Measurements from ENCODE around the gene RRN3. TPM values are rescaled to one million over a fixed set of nuclear protein-coding genes. Genes with fewer than 3 reads are reported as not detected.
"Not testable (repeated sequence)": the region's sequence is repeated elsewhere in the genome, so short reads cannot be mapped to it uniquely, and the experiment has no call there.

Gene RRN3
- total RNA-seq, 2 experiments from 2014 or later: 49.9 to 50.1 TPM

DNA sequence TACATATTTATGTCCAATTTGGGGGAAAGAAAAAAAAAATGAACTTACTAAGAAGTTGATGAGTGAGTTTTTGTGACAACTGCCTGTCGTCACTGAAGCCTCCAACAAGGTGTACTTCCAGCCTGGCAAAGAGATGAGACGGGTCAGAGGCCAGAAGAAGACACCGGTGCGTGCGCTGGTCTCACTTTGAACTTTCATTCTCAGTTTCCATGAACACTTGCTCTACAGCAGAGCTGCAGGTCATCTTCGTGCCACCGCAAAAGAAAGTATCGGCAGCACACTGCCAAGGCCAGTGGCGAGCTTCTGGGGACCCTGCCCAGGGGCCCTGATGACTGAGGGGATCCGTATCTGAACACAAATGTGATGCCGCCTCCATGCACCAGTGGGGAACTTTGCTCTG is 49.8 kb downstream of the RRN3 start:
- Mint-ChIP-seq H3K9me3 (no peaks in the 10 kb centered on the region), H3K27me3 (no peaks in the 10 kb centered on the region), H3K4me3 (no peak overlapping the region), H3K4me1 (no peaks in the 10 kb centered on the region), H3K27ac (peak overlapping the region; percentile 25), H3K36me3 (peaks cover 7% of the 10 kb centered on the region)
- DNase-seq: no peak

DNA sequence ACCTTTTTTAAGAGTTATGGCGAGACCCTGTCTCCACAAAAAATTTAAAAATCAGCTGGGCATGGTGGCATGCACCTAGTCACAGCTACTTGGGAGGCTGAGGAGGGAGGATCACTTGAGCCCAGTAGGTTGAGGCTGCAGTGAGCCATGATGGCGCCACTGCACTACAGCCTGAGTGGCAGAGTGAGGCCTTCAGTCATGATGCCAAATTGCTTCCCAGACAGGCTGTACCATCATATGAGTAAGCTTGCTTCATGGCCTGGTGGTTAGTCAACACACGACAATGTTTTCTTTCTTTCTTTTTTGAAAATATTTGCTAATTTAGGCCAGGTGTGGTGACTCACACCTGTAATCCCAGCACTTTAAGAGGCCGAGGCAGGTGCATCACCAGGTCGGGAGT is 50.7 kb downstream of the RRN3 start:
- Mint-ChIP-seq H3K27me3 (no peaks in the 10 kb centered on the region), H3K36me3 (peaks cover 7% of the 10 kb centered on the region), H3K27ac (no peak overlapping the region), H3K9me3 (no peaks in the 10 kb centered on the region), H3K4me1 (no peaks in the 10 kb centered on the region), H3K4me3 (no peak overlapping the region)
- DNase-seq: no peak

DNA sequence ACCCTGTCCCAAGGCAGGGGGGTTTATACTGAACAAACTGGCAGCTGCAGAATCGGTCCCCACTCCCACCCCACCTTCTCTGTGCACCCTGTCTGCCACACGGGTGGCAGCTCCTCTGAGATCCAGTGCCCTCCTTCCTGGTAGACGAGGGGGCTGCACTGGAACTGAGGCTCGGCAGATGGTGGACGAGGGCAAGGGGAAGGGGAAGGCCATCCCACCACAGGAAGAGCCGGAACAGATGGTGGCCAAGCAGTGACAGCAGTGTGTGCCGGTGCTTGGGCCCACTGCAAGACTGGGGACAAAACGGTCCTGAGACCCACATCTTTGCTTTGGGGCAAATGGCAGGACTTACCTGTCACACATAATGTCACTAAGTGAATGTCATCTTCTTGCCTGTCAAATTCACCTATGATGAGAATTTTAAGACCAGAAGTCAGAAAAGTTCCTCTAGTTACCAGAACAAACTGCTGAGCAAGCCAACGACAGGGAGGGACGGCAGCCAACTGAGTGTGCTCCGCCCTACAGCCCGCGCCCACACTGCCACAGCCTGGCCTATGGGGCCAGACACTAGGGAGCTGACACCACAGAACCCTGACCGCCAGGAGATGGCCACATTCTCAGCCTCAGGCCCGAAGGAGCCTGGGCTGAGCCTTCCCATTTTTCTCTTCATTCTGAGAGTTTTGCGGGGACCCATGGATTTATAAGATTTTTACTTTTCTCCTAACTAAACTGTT is 52.6 kb downstream of the RRN3 start:
- Mint-ChIP-seq H3K27me3 (no peaks in the 10 kb centered on the region), H3K4me3 (no peak overlapping the region), H3K9me3 (no peaks in the 10 kb centered on the region), H3K36me3 (peaks cover 7% of the 10 kb centered on the region), H3K4me1 (no peaks in the 10 kb centered on the region), H3K27ac (no peak overlapping the region)
- no peak for DNase-seq

DNA sequence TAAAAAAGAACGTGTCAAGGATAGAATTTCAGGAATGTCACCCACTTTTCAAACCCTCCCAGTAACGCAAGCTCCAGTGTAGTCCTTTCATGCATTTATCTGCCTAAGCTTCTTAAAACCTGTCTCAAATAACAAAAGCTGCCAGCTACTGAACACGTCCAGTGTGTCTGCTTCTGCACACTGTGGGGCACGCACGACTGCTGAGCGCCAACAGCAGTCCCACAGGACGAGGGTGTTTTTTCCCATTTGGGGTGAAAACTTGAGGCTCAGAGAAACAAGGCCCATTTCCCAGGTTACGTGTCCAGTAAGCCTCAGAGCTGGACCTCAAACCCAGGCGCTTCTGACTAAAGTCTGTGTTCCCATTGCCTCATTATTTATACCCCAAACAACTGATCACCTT is 55.4 kb downstream of the RRN3 start:
- Mint-ChIP-seq H3K27ac (no peak overlapping the region), H3K9me3 (no peaks in the 10 kb centered on the region)

DNA sequence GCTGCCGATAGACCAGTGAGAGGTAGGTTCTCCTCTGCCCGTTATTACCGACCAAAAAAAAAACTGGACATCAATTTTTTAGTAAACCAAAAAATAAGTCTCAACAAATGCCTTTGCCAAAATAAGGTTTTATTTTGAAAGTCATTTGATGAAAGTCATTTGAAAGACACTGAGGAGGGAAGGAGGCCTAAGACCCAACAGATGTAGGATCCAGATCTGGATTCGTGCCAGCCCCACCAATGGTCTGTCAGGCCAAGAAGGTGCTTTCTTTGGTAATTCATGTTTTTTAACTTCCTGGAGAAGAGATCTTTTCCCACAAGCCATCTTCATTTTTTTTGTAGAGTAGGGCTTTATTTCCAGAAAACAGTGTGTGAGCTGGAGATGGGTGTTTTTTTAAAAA is 56.3 kb downstream of the RRN3 start:
- no peak overlapping the region for H3K4me3 Mint-ChIP-seq
- no peaks in the 10 kb centered on the region for H3K4me1 Mint-ChIP-seq
- H3K27ac Mint-ChIP-seq: no peak overlapping the region
- H3K36me3 Mint-ChIP-seq: peaks cover 7% of the 10 kb centered on the region
- no peaks in the 10 kb centered on the region for H3K27me3 Mint-ChIP-seq
- H3K9me3 Mint-ChIP-seq: no peaks in the 10 kb centered on the region
- DNase-seq: no peak

More for the DNA sequence above, 55.4 kb downstream of the RRN3 start:
- Mint-ChIP-seq H3K4me3 (no peak overlapping the region), H3K27me3 (no peaks in the 10 kb centered on the region), H3K4me1 (no peaks in the 10 kb centered on the region), H3K36me3 (peaks cover 7% of the 10 kb centered on the region)
- DNase-seq: no peak

DNA sequence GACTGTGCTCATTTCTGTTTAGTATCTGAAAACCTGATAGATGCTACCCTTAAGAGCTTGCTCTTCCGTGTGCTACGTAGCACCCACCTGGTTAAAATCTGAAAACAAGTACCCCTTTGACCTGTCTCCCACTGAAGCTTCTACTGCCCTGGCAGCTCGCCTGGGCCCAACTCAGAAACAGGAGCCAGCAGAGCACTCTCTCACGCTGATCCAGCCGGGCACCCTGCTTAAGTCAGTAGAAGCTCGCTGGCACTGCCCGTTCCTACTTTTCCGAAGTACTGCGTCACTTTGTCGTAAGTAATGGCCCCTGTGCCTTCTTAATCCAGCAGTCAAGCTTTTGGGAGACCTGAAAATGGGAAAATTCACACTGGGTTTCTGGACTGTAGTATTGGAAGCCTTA is 57.1 kb downstream of the RRN3 start:
- H3K27me3 Mint-ChIP-seq: no peaks in the 10 kb centered on the region
- DNase-seq: no peak
- H3K4me3 Mint-ChIP-seq: no peak overlapping the region
- H3K4me1 Mint-ChIP-seq: peaks cover 2% of the 10 kb centered on the region
- H3K9me3 Mint-ChIP-seq: no peaks in the 10 kb centered on the region
- H3K36me3 Mint-ChIP-seq: peaks cover 12% of the 10 kb centered on the region
- H3K27ac Mint-ChIP-seq: no peak overlapping the region

DNA sequence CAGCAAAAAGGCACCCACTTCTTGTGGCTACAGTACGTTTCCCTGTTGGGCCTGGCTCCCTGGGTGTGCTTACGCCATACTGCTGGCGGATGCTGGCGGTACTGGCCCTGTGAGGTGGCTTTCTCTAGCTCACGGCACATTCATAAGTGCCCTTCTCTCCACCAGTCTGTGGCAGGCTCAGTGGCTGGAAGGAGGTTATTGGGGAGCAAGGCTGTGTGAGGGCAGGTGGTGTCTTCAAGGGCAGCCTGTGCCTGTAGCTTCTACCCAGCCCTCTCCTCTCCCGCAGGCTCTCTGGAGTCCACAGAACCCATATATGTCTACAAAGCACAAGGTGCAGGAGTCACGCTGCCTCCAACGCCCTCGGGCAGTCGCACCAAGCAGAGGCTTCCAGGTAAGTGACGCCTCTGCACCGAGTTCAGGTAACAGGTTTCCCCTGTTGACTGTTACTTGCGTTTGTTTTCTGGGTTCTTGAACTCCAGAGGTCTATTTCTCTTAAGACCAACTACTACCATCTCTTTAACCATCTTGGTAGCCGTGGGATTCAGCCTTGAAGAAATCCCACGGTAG is 58.8 kb downstream of the RRN3 start:
- Mint-ChIP-seq H3K27ac (no peak overlapping the region), H3K9me3 (no peaks in the 10 kb centered on the region), H3K4me1 (peaks cover 8% of the 10 kb centered on the region), H3K36me3 (peaks cover 17% of the 10 kb centered on the region), H3K27me3 (no peaks in the 10 kb centered on the region), H3K4me3 (no peak overlapping the region)
- no peak for DNase-seq

DNA sequence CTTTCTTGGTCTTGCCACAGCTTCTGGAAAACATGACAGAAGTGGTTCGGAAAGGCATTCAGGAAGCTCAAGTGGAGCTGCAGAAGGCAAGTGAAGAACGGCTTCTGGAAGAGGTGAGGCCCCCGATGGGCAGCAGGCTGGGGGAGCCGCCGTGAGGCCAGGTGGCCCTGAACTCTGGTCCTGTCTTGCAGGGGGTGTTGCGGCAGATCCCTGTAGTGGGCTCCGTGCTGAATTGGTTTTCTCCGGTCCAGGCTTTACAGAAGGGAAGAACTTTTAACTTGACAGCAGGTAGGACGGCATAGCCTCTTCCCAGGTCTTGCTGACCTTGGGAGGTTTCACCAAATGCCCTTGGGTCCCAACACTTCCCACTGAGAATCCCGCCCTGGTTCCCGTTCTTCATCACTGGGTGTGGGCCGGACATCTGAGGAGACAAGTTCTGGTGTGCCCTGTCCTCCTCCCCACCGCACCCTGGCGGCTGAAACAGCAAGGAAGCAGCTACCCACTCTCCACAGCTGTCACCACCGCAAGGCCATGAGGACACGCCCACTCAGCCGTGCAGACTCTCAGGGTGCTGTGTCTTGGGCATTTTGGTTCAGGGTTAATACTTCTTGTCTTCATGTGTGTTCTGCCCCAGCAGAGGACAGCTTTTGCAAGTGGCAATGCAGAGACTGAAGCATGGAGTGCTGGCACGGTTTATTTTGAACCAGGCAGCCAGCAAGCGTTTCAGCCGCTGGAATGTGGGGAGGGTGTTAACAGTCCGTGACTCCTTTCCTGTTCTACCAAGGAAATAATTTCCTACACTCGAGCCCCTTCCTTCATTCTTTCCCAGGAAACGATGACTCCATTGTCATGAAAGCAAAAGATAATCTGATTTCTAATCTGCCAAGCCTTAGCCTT is 59.6 kb downstream of the RRN3 start:
- DNase-seq: no peak
- Mint-ChIP-seq H3K9me3 (no peaks in the 10 kb centered on the region), H3K4me3 (no peak overlapping the region)

DNA sequence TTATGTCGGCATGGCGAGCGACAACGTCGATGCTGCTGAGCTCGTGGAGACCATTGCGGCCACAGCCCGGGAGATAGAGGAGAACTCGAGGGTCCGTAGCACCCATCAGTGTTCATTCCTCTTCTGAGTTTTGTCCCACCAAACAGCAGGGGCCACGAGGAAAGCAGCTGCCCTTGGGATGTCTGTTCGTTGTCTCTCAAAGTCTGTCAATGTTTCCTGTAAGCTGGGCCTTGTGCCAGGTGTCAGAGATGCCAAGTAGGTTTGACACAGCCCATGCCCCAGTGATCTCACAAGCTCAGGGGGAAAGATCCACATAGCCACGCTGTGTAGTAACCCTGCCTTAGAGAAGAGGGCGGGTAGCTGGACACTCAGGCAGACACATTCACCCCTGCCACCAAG is 60.8 kb downstream of the RRN3 start:
- Mint-ChIP-seq H3K4me3 (no peak overlapping the region), H3K27ac (no peak overlapping the region), H3K36me3 (peaks cover 16% of the 10 kb centered on the region), H3K9me3 (no peaks in the 10 kb centered on the region), H3K4me1 (peaks cover 8% of the 10 kb centered on the region), H3K27me3 (no peaks in the 10 kb centered on the region)
- no peak for DNase-seq

More for the DNA sequence above, 59.6 kb downstream of the RRN3 start:
- H3K27ac Mint-ChIP-seq: no peak overlapping the region
- no peaks in the 10 kb centered on the region for H3K27me3 Mint-ChIP-seq
- H3K4me1 Mint-ChIP-seq: peaks cover 8% of the 10 kb centered on the region
- peaks cover 14% of the 10 kb centered on the region for H3K36me3 Mint-ChIP-seq

DNA sequence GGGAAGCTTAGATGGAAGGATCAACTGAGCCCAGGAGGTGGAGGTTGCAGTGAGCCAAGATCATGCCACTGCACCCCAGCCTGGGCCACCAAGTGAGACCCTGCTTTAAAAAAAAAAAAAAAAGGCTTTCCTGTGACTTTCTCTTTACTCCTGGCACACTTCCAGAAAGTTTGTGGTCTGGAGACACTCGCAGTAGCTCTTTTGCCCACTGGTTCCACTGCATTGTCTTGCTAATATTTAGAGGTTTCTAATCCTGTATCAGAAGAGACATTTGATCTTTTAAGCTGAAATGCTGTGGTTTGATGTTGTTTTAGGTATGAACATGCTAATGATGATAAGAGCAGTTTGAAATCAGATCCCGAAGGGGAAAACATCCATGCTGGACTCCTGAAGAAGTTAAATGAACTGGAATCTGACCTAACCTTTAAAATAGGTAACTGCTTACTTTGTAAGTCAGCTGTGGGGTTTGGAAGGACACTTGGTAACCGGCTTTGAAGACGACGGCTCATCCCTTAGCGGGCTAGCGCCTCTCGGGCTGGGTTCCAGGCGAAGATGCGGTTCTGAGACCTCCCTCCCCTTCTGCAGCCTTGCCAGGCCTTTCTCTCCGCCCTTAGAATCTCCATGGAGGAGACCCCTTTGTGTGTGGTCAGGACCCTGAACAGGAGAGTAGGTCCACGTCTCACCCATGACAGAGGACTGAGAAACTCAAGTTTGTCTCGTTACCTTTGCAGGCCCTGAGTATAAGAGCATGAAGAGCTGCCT is 61.3 kb downstream of the RRN3 start:
- no peak for DNase-seq
- Mint-ChIP-seq H3K27ac (peak overlapping the region; percentile 12), H3K36me3 (peaks cover 13% of the 10 kb centered on the region), H3K9me3 (no peaks in the 10 kb centered on the region), H3K4me3 (no peak overlapping the region), H3K27me3 (no peaks in the 10 kb centered on the region), H3K4me1 (peaks cover 8% of the 10 kb centered on the region)

DNA sequence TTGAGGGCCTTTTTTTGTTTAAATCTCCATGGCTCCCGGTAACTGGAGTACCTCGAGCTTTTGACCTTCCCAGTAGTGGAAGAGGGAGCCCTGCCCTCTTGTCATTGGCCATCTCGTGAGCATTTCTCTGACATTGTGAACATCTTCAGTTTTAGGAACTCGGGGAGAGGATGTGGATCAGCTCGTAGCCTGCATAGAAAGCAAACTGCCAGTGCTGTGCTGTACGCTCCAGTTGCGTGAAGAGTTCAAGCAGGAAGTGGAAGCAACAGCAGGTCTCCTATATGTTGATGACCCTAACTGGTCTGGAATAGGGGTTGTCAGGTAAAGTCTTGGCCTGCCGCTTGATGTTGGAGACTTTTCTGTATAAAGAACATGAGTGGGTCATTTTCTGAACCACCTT is 62.5 kb downstream of the RRN3 start:
- H3K27ac Mint-ChIP-seq: no peak overlapping the region
- DNase-seq: no peak
- peaks cover 12% of the 10 kb centered on the region for H3K36me3 Mint-ChIP-seq
- no peaks in the 10 kb centered on the region for H3K9me3 Mint-ChIP-seq
- H3K27me3 Mint-ChIP-seq: no peaks in the 10 kb centered on the region
- H3K4me1 Mint-ChIP-seq: peaks cover 8% of the 10 kb centered on the region
- H3K4me3 Mint-ChIP-seq: no peak overlapping the region

DNA sequence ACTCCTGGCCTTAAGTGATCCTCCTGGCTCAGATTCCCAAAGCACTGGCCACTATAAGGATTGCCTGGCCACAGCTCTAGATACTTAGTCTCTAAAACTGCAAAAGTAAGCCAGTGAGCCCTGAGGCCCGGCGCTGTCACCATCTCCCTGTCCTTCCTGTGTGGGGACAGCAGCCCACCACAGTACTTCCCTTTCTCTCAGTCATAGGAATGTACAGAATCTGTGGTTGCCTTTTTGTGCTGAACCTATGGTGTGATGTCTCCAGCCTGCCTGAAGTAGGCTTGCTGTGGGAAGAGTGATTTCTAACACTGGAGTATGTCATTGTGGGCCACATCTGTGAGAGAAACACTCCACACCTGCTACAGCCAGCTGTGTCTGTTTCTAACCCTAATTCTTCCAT is 62.9 kb downstream of the RRN3 start:
- Mint-ChIP-seq H3K27me3 (no peaks in the 10 kb centered on the region), H3K4me3 (no peak overlapping the region), H3K9me3 (no peaks in the 10 kb centered on the region), H3K27ac (no peak overlapping the region), H3K36me3 (peaks cover 12% of the 10 kb centered on the region), H3K4me1 (peaks cover 8% of the 10 kb centered on the region)
- DNase-seq: no peak

DNA sequence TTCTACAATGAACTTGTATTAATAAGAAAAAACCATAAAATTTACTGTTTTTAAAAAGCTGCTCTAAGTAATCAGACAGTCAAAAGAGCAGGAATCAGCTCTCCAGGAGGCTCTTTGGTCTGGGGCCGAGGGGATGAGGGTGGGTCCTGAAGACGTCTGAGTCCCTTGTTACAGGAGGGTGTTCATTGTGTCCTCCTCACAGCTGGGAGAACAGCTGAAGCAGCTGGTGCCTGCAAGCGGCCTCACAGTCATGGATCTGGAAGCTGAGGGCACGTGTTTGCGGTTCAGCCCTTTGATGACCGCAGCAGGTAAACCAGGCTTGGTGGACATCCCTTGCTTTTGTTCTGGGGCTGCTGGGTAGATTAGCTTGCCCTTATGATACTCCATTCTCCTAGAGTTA is 64.3 kb downstream of the RRN3 start:
- H3K4me1 Mint-ChIP-seq, H3K9me3 Mint-ChIP-seq, H3K27me3 Mint-ChIP-seq, H3K4me3 Mint-ChIP-seq, DNase-seq, H3K27ac Mint-ChIP-seq: not testable (repeated sequence)
- H3K36me3 Mint-ChIP-seq: peaks cover 19% of the 10 kb centered on the region

DNA sequence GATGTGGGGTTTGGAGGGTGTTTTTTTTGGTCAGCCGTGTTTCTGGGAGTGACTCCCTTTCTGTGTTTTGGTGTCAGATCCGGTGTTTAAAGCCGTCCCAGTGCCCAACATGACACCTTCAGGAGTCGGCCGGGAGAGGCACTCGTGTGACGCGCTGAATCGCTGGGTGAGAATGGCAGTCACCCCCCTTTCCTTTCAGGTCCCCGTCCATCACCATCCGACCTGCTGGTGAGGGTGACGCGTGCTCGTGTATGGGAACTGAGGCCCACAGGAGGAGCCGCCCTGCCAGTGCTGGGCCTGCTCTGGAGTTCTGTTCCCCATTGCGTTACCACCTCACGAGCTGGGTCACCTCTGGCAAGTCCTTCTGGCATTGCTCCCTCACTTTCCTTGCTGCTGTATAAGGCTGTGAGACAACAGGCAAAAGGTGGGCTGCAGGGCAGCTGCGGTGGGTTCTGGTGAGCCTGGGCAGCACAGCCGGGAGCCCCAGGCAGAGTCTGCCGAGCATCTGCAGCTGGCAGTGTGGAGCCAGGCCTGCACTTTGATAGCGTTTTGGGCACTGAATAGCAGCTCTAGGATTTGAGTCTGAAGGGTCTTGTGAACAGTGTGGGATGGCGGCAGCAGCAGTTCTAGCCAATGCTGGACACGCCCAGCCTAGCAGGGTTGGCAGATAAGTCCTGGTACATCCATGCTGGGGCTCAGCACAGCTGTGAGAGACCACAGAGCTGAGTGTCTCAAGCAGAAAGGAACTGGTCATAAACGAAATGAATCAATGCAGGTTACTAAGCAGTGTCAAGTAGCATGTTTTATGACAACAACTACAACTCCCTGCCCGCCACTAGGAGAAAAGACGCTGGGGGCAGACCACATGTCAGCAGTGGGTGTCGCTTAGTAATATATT is 65.0 kb downstream of the RRN3 start:
- not testable (repeated sequence) for H3K27ac Mint-ChIP-seq, H3K9me3 Mint-ChIP-seq, H3K27me3 Mint-ChIP-seq, H3K4me3 Mint-ChIP-seq, DNase-seq, H3K4me1 Mint-ChIP-seq
- H3K36me3 Mint-ChIP-seq: peaks cover 25% of the 10 kb centered on the region
